GM12872 (cell line): Measurements from ENCODE around the gene ABCA7.

Source experiments
- CTCF ChIP-seq: IDR thresholded peaks from 3 replicates; pipeline ENCODE4 v1.5.1; 2011; ENCODE audit warnings: low read depth, mild to moderate bottlenecking, low read length, moderate library complexity; ENCODE audit not compliant: insufficient read depth

The ABCA7 gene

GRCh38 chr19:1035998-1036621 is 3.8 kb upstream of the ABCA7 start:
- TF ChIP-seq CTCF: no peak

GRCh38 chr19:1037621-1038064 is 2.3 kb upstream of the ABCA7 start:
- 0 out of 3 replicates have a peak, but pooled peaks have one; percentile 15 for TF ChIP-seq CTCF

- TF ChIP-seq CTCF: no peak
Observed at GRCh38 chr19:1038978-1039645, 795 bp upstream of the ABCA7 start.

- no peak for TF ChIP-seq CTCF
Observed at GRCh38 chr19:1040476-1041271, 767 bp downstream of the ABCA7 start.

- no peak for TF ChIP-seq CTCF
Observed at GRCh38 chr19:1041272-1041834, 1.4 kb downstream of the ABCA7 start.

GRCh38 chr19:1041835-1042685 is 2.2 kb downstream of the ABCA7 start:
- TF ChIP-seq CTCF: no peak
